HEK293 (cell line): Measurements from ENCODE around the gene ELP6.
A peak's percentile ranks its signal among the peaks of the same experiment; 100 is the strongest.

ENCODE experiments used
- BCL6B ChIP-seq: fragments of 450-650 bp; formaldehyde crosslinking; IDR thresholded peaks from 2 replicates; pipeline ENCODE4 v1.5.1; 2017; ENCODE audit warnings: missing biosample characterization, missing genetic modification characterization
- KLF10 ChIP-seq: fragments of 450-650 bp; IDR thresholded peaks from 2 replicates; pipeline ENCODE4 v1.5.1; 2018; ENCODE audit warnings: missing biosample characterization, mild to moderate bottlenecking, missing genetic modification characterization
- KLF8 ChIP-seq: fragments of 450-650 bp; formaldehyde crosslinking; IDR thresholded peaks from 2 replicates; pipeline ENCODE4 v1.5.1; 2016; ENCODE audit warnings: missing biosample characterization, missing genetic modification characterization
- MEIS1 ChIP-seq: sonication (generic); formaldehyde crosslinking; IDR thresholded peaks from 2 replicates; pipeline ENCODE4 v1.8.1; 2022; ENCODE audit warnings: missing genetic modification reagents, mild to moderate bottlenecking, borderline replicate concordance
- PRDM1 ChIP-seq: fragments of 450-650 bp; formaldehyde crosslinking; IDR thresholded peaks from 2 replicates; pipeline ENCODE4; 2016; ENCODE audit warnings: missing biosample characterization, missing genetic modification characterization
- RBAK ChIP-seq: fragments of 450-650 bp; formaldehyde crosslinking; IDR thresholded peaks from 2 replicates; pipeline ENCODE4 v1.5.1; 2016; ENCODE audit warnings: missing biosample characterization, missing genetic modification characterization
- REPIN1 ChIP-seq: fragments of 450-650 bp; formaldehyde crosslinking; IDR thresholded peaks from 2 replicates; pipeline ENCODE4 v1.5.1; 2017; ENCODE audit warnings: missing biosample characterization, missing genetic modification characterization, low read depth
- SP3 ChIP-seq: fragments of 450-650 bp; formaldehyde crosslinking; IDR thresholded peaks from 2 replicates; pipeline ENCODE4 v1.5.1; 2016; ENCODE audit warnings: missing biosample characterization, missing genetic modification characterization
- ZBTB21 ChIP-seq: fragments of 450-650 bp; formaldehyde crosslinking; IDR thresholded peaks from 2 replicates; pipeline ENCODE4 v1.5.1; 2017; ENCODE audit warnings: missing biosample characterization, missing genetic modification characterization
- ZFP69B ChIP-seq: fragments of 450-650 bp; formaldehyde crosslinking; IDR thresholded peaks from 2 replicates; pipeline ENCODE4 v1.5.1; 2016; ENCODE audit warnings: missing biosample characterization, missing genetic modification characterization
- ZIC2 ChIP-seq: fragments of 450-650 bp; formaldehyde crosslinking; IDR thresholded peaks from 2 replicates; pipeline ENCODE4 v1.5.1; 2016; ENCODE audit warnings: missing biosample characterization, missing genetic modification characterization
- ZNF10 ChIP-seq: fragments of 450-650 bp; formaldehyde crosslinking; IDR thresholded peaks from 2 replicates; pipeline ENCODE4 v1.5.1; 2017; ENCODE audit warnings: missing biosample characterization, missing genetic modification characterization
- ZNF138 ChIP-seq: fragments of 450-650 bp; formaldehyde crosslinking; IDR thresholded peaks from 2 replicates; pipeline ENCODE4 v1.5.1; 2016; ENCODE audit warnings: missing biosample characterization, missing genetic modification characterization, borderline replicate concordance
- ZNF155 ChIP-seq: fragments of 450-650 bp; formaldehyde crosslinking; IDR thresholded peaks from 2 replicates; pipeline ENCODE4 v1.5.1; 2016; ENCODE audit warnings: missing biosample characterization, missing genetic modification characterization
- ZNF214 ChIP-seq: fragments of 450-650 bp; formaldehyde crosslinking; IDR thresholded peaks from 2 replicates; pipeline ENCODE4 v1.5.1; 2017; ENCODE audit warnings: missing biosample characterization, mild to moderate bottlenecking, missing genetic modification characterization, borderline replicate concordance
- ZNF350 ChIP-seq: fragments of 450-650 bp; formaldehyde crosslinking; IDR thresholded peaks from 2 replicates; pipeline ENCODE4 v1.5.0; 2017; ENCODE audit warnings: missing biosample characterization, mild to moderate bottlenecking, missing genetic modification characterization
- ZNF404 ChIP-seq: fragments of 450-650 bp; formaldehyde crosslinking; IDR thresholded peaks from 2 replicates; pipeline ENCODE4 v1.5.1; 2017; ENCODE audit warnings: missing biosample characterization, missing genetic modification characterization
- ZNF416 ChIP-seq: fragments of 450-650 bp; formaldehyde crosslinking; IDR thresholded peaks from 2 replicates; pipeline ENCODE4 v1.5.1; 2016; ENCODE audit warnings: missing biosample characterization, missing genetic modification characterization
- ZNF433 ChIP-seq: fragments of 450-650 bp; formaldehyde crosslinking; IDR thresholded peaks from 2 replicates; pipeline ENCODE4 v1.5.1; 2016; ENCODE audit warnings: missing biosample characterization, missing genetic modification characterization, low read depth
- ZNF518A ChIP-seq: fragments of 450-650 bp; formaldehyde crosslinking; conservative IDR thresholded peaks from 2 replicates; pipeline ENCODE4 v1.5.1; 2016; ENCODE audit warnings: low read depth, missing biosample characterization, missing genetic modification characterization
- ZNF585B ChIP-seq: fragments of 450-650 bp; formaldehyde crosslinking; IDR thresholded peaks from 2 replicates; pipeline ENCODE4 v1.5.1; 2016; ENCODE audit warnings: missing biosample characterization, missing genetic modification characterization
- ZNF600 ChIP-seq: fragments of 450-650 bp; formaldehyde crosslinking; IDR thresholded peaks from 2 replicates; pipeline ENCODE4 v1.5.1; 2016; ENCODE audit warnings: missing biosample characterization, missing genetic modification characterization
- ZNF629 ChIP-seq: fragments of 450-650 bp; formaldehyde crosslinking; IDR thresholded peaks from 2 replicates; pipeline ENCODE4 v1.5.1; 2017; ENCODE audit warnings: missing biosample characterization, missing genetic modification characterization
- ZSCAN18 ChIP-seq: fragments of 450-650 bp; formaldehyde crosslinking; IDR thresholded peaks from 2 replicates; pipeline ENCODE4 v1.5.1; 2016; ENCODE audit warnings: missing biosample characterization, missing genetic modification characterization
- ZSCAN5A ChIP-seq: fragments of 450-650 bp; formaldehyde crosslinking; IDR thresholded peaks from 2 replicates; pipeline ENCODE4 v1.5.1; 2016; ENCODE audit warnings: missing biosample characterization, missing genetic modification characterization
- ZXDB ChIP-seq: fragments of 450-650 bp; formaldehyde crosslinking; IDR thresholded peaks from 2 replicates; pipeline ENCODE4 v1.5.1; 2016; ENCODE audit warnings: missing biosample characterization, missing genetic modification characterization
- TF ChIP-seq, protein P1 (sequence below): fragments of 450-650 bp; formaldehyde crosslinking; IDR thresholded peaks from 2 replicates; pipeline ENCODE4 v1.5.1; 2017; ENCODE audit warnings: missing biosample characterization, missing genetic modification characterization
- TF ChIP-seq, protein P2 (sequence below): fragments of 450-650 bp; formaldehyde crosslinking; IDR thresholded peaks from 2 replicates; pipeline ENCODE4 v1.5.1; 2016; ENCODE audit warnings: missing biosample characterization, missing genetic modification characterization

The ELP6 gene

DNA sequence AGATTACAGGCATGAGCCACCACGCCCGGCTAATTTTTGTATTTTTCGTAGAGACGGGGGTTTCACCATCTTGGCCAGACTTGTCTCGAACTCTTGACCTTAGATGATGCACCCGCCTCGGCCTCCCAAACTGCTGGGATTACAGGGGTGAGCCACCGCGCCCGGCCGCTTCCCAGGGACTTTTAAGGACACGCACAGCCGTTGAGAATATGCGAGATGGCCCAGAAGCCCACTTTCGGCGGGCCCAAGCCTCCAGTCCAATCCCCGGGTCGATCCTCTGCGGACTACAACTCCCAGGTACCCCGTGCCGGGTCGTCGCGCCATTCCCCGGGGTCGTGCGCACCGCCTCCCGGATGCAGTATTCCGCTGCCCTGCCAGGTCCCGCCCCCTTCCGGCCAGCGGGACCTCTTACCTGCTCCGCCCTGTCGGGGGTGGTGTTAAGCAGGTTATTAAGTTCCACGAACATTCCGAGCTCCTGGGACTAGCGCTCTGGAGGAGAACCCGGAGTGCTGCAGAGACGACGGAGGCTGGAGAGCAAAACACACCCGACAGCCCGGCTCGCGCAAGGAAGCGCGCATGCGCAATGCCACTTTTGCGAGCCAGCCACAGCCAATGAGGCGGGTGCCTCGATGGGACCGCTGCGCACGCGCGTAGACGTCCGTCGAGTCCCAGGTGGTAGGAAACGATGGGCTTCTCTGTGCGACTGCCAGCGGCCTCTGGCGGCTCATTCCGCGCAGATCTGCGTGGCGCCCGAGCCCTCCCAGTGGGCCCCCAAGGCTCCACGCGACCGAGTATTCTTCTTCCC lies at the start of gene ELP6 (continued):
- TF ChIP-seq ZNF433 (tag by site-specific recombination) = no peak
- TF ChIP-seq KLF10 (tag by site-specific recombination) = 0 out of 2 replicates have a peak, but pooled peaks have one; percentile 23
- TF ChIP-seq ZNF585B = no peak
- no peak for TF ChIP-seq ZBTB21 (tag by site-specific recombination)
- TF ChIP-seq ZNF214 = no peak
- no peak for TF ChIP-seq PRDM1 (tag by site-specific recombination)
- peak; percentile 96 for TF ChIP-seq SP3 (tag by site-specific recombination)
- 0 out of 2 replicates have a peak, but pooled peaks have one; percentile 67 for TF ChIP-seq ZFP69B (tag by site-specific recombination)
- TF ChIP-seq BCL6B (tag by site-specific recombination) = no peak
- TF ChIP-seq ZNF629 = peak; percentile 26; the same call in 1 of the 2 replicates
- peak; percentile 78 for TF ChIP-seq ZNF518A
- TF ChIP-seq ZNF404 (tag by site-specific recombination) = no peak
- TF ChIP-seq ZNF138 (tag by site-specific recombination) = no peak
- no peak for TF ChIP-seq ZSCAN5A (tag by site-specific recombination)
- TF ChIP-seq ZSCAN18 (tag by site-specific recombination) = no peak
- TF ChIP-seq ZXDB (tag by site-specific recombination) = peak; percentile 70; the same call in 1 of the 2 replicates
- TF ChIP-seq ZNF416 = no peak
- TF ChIP-seq, protein P1, sequence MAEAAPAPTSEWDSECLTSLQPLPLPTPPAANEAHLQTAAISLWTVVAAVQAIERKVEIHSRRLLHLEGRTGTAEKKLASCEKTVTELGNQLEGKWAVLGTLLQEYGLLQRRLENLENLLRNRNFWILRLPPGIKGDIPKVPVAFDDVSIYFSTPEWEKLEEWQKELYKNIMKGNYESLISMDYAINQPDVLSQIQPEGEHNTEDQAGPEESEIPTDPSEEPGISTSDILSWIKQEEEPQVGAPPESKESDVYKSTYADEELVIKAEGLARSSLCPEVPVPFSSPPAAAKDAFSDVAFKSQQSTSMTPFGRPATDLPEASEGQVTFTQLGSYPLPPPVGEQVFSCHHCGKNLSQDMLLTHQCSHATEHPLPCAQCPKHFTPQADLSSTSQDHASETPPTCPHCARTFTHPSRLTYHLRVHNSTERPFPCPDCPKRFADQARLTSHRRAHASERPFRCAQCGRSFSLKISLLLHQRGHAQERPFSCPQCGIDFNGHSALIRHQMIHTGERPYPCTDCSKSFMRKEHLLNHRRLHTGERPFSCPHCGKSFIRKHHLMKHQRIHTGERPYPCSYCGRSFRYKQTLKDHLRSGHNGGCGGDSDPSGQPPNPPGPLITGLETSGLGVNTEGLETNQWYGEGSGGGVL (tag by site-specific recombination) = no peak
- no peak for TF ChIP-seq ZNF350 (tag by site-specific recombination)
- no peak for TF ChIP-seq ZNF600 (tag by site-specific recombination)
- TF ChIP-seq, protein P2, sequence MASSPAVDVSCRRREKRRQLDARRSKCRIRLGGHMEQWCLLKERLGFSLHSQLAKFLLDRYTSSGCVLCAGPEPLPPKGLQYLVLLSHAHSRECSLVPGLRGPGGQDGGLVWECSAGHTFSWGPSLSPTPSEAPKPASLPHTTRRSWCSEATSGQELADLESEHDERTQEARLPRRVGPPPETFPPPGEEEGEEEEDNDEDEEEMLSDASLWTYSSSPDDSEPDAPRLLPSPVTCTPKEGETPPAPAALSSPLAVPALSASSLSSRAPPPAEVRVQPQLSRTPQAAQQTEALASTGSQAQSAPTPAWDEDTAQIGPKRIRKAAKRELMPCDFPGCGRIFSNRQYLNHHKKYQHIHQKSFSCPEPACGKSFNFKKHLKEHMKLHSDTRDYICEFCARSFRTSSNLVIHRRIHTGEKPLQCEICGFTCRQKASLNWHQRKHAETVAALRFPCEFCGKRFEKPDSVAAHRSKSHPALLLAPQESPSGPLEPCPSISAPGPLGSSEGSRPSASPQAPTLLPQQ (tag by site-specific recombination) = peak; percentile 79
- TF ChIP-seq ZNF155 (tag by site-specific recombination) = no peak
- no peak for TF ChIP-seq RBAK (tag by site-specific recombination)
- TF ChIP-seq ZNF10 = no peak
- TF ChIP-seq ZIC2 (tag by site-specific recombination) = peak; percentile 54; the same call in 1 of the 2 replicates
- TF ChIP-seq MEIS1 (CRISPR knock-in tag) = no peak
- TF ChIP-seq REPIN1 (tag by site-specific recombination) = no peak
- 0 out of 2 replicates have a peak, but pooled peaks have one; percentile 27 for TF ChIP-seq KLF8
